HCEC 1CT (cell line): ENCODE data around the gene BDKRB1.

Experiments used
- DNase-seq: peaks from one replicate; pipeline ENCODE4 v3.0.0-alpha.2; 2017

BDKRB1 gene

GRCh38 chr14:96261772-96262655 is 6.0 kb downstream of the BDKRB1 start:
- DNase-seq: no peak

GRCh38 chr14:96263347-96264199 is 7.6 kb downstream of the BDKRB1 start:
- DNase-seq: no peak

GRCh38 chr14:96264200-96264553 is 8.2 kb downstream of the BDKRB1 start:
- DNase-seq: no peak

GRCh38 chr14:96264853-96265252 is 8.8 kb downstream of the BDKRB1 start:
- peak; percentile 54 for DNase-seq

- no peak for DNase-seq
Measured at GRCh38 chr14:96265383-96266095, 9.5 kb downstream of the BDKRB1 start.

GRCh38 chr14:96267336-96267735 is 11.3 kb downstream of the BDKRB1 start:
- DNase-seq: peak; percentile 49

GRCh38 chr14:96267916-96268315 is 11.9 kb downstream of the BDKRB1 start:
- DNase-seq: peak; percentile 34

GRCh38 chr14:96268431-96269358 is 12.7 kb downstream of the BDKRB1 start:
- peak; percentile 95 for DNase-seq

GRCh38 chr14:96269359-96269710 is 13.3 kb downstream of the BDKRB1 start:
- no peak for DNase-seq

GRCh38 chr14:96270565-96271420 is 14.8 kb downstream of the BDKRB1 start:
- no peak for DNase-seq

GRCh38 chr14:96271421-96271762 is 15.4 kb downstream of the BDKRB1 start:
- no peak for DNase-seq

GRCh38 chr14:96272777-96273473 is 16.9 kb downstream of the BDKRB1 start:
- DNase-seq: peak; percentile 44

- no peak for DNase-seq
Measured at GRCh38 chr14:96273629-96274028, 17.6 kb downstream of the BDKRB1 start.

GRCh38 chr14:96274122-96274521 is 18.1 kb downstream of the BDKRB1 start:
- no peak for DNase-seq

GRCh38 chr14:96274543-96274942 is 18.5 kb downstream of the BDKRB1 start:
- peak; percentile 21 for DNase-seq

- peak; percentile 55 for DNase-seq
Measured at GRCh38 chr14:96275177-96276112, 19.4 kb downstream of the BDKRB1 start.

GRCh38 chr14:96277890-96278289 is 21.9 kb downstream of the BDKRB1 start:
- no peak for DNase-seq

- DNase-seq: no peak
Measured at GRCh38 chr14:96279564-96279963, 23.6 kb downstream of the BDKRB1 start.

GRCh38 chr14:96280104-96280503 is 24.1 kb downstream of the BDKRB1 start:
- no peak for DNase-seq

- DNase-seq: no peak
Measured at GRCh38 chr14:96281486-96281885, 25.5 kb downstream of the BDKRB1 start.
